Esophagus squamous epithelium (tissue), 4 donors: ENCODE results near the gene KLK6.

Experiments used
- CTCF ChIP-seq, 6 experiments: fragments of 450-650 bp in 4 of 6; fragments of 200-600 bp in 2 of 6; sonication (generic) in 2 of 6; IDR thresholded peaks; one replicate each; pipeline ENCODE4 v1.5.1; 2016 to 2019; ENCODE audit warnings: antibody characterized with exemption in 6 of 6, mild to moderate bottlenecking in 4 of 6, moderate library complexity in 4 of 6
- POLR2A ChIP-seq, 4 donors: fragments of 450-650 bp; IDR thresholded peaks; one replicate each; pipeline ENCODE4 v1.6.1; 2017; ENCODE audit warnings: antibody characterized with exemption in 4 of 4, mild to moderate bottlenecking in 4 of 4, moderate library complexity in 3 of 4

- TF ChIP-seq POLR2A (IDR thresholded peaks at IDR 0.05) (no peak), CTCF (IDR thresholded peaks at IDR 0.05) (no peak)
Observed at GRCh38 chr19:50947123-50947522, 22.3 kb downstream of the KLK6 start.
